ENCODE measurements around the gene VPS26B.
"Not testable (repeated sequence)": the region's sequence is repeated elsewhere in the genome, so short reads cannot be mapped to it uniquely, and the experiment has no call there.

Gene VPS26B

GRCh38 chr11:134223836-134224709, at the start of gene VPS26B, which contains the start of gene NCAPD3:
Gene VPS26B (plus strand): TSS chr11:134224671. CDS start chr11:134225123, 452 bp downstream.
Gene NCAPD3 (minus strand): TSS chr11:134223967. CDS start chr11:134223926, 41 bp downstream.
- peak; percentile 94 for DNase-seq (ENCODE audit: low read depth)

DNA sequence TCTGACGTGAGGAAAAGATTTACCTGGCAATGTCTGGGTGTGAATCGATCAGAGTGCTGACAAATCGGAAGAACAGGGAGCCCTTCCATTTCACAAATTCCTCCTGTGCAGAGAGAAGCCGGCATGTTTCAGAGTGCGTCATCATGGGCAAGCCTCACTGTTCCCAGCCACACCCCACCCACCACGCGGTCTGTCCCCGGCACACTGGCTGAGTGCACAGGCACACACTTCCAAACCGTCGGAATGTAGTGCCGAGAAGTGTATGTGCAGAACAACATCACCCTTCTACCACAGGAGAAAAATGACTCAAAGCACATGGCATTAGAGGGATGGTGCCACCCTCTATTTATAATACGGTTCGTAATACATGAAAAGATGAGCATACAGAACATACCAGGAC, 48.2 kb upstream of the VPS26B start:
- no peak for DNase-seq (ENCODE audit: low read depth)

- no peak for DNase-seq (ENCODE audit: low read depth)
Observed at GRCh38 chr11:134178032-134178674, 46.3 kb upstream of the VPS26B start.

GRCh38 chr11:134181707-134182106, 42.8 kb upstream of the VPS26B start:
- no peak for DNase-seq (ENCODE audit: low read depth)

- not testable (repeated sequence) for DNase-seq (ENCODE audit: low read depth)
Observed at GRCh38 chr11:134188092-134188491, 36.4 kb upstream of the VPS26B start.

DNA sequence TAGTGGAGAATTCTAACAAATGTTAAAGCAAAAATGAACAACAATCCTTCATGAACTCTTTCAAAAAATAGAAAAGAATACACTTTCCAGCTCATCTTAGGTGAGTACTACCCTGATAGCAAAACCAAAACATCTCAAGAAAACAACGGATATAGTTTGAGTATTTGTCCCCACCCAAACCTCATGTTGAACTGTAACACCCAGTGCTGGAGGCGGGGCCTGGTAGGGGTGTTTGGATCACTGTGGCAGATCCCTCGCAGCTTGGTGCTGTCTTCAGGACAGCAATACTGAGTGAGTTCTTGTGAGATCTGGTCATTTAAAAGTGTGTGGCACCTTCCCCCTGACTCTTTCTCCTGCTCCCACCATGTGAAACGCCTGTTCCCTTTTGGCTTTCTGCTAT, 27.7 kb upstream of the VPS26B start:
- no peak for DNase-seq (ENCODE audit: low read depth)

DNA sequence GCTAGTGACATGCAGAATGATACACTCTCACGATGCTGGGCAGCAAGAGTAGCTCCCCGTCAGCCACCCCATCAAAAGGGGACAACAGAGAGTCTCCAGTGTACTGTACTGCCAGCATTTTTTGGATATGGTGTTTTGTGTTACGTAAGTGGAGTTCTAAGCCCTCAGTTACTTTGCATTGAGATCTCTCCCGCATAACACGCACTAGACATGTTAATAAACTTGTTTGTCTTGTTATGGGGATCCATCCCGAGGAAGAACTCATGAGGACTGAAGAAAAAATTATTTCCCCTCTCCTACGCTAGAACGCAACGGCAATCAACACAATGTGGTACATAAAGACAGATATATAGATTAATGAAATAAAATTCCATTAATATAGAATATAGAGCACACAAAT, 24.9 kb upstream of the VPS26B start:
- no peak for DNase-seq (ENCODE audit: low read depth)

GRCh38 chr11:134200688-134201087, 23.8 kb upstream of the VPS26B start:
- DNase-seq (ENCODE audit: low read depth): no peak

DNA sequence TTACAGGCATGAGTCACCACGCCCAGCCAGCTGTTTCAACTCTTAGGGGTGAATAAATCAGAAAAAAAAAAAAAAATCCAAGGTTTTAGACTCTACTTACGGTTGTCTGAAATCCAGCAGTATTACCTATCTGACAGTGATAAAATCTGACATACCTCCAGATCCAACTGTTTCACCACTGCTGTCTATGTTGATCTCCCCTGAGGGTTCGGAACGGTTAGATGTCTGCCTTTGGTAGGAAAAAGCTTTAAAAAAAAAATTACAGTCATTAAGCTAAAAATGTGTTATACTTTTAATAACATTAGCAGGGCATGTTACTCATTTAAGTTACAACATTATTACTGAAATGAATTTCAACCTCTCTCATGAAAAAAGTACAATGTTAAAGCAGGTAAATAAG, 21.8 kb upstream of the VPS26B start:
- DNase-seq (ENCODE audit: low read depth): no peak

- no peak for DNase-seq (ENCODE audit: low read depth)
Observed at GRCh38 chr11:134205729-134206128, 18.7 kb upstream of the VPS26B start.

DNA sequence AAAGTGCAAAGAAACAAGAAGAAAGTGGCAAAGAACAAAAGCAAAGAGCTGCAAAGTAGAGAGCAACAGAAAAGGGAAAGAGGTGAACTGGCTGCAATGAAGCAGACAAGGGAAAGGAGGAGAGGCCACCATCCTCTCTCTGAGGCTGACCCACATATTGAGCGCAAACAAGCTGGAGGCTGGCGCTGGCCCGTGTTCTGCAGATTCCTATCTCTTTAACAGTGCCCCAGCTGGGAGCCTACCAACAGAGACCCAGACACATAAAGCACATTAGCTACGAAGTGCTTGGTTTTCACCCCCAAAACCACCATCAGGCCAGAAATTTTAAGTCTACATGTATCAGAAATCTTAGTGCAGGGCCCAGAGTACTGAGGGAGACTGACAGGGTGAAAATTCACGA, 18.3 kb upstream of the VPS26B start:
- DNase-seq (ENCODE audit: low read depth): no peak

DNA sequence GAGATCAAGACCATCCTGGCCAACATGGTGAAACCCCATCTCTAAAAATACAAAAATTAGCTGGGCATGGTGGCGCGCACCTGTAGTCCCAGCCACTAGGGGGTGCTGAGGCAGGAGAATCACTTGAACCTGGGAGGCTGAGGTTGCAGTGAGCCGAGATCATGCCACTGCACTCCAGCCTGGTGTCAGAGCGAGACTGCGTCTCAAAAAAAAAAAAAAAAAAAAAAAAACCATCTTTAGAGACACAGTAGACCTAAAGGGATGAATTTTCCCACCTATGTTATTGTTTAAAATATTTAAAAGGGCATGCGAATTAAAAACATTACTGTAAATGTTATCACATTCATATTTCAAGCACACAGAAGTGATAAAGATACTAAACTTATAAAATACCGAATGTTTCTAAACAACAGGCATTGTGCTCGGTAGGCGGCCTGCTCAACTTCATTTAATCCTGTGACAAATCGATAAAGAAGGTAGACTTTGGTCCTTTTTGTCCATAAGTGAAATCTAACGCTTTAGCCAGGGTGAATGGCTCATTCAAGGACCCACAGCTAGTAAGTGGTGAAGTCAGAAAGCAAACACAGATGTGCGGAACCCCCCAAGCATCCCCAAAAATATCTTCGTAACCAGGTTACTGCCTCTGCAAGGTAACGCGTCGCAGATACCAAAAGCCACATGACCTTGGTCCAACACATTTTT, 16.8 kb upstream of the VPS26B start:
- DNase-seq (ENCODE audit: low read depth): peak; percentile 42

GRCh38 chr11:134215836-134216235, 8.6 kb upstream of the VPS26B start:
- no peak for DNase-seq (ENCODE audit: low read depth)

DNA sequence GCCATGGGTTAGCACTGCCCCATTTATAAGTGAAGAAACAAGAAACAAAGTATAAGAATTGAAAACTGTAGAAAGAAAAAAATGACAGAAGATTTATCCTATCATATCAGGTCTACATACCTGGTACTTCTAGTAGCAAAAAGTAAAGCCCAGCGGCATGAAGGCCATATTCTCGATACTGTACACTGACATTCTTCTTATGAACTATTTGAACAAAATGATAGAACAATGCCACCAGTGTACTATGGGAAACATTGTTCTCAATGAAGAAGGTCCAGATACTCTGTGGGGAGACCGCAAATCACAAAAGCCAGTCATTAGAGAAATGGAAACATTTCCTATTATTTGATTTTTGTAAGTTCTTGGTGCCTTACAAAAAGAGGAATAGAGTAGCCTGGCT, 7.7 kb upstream of the VPS26B start:
- no peak for DNase-seq (ENCODE audit: low read depth)

DNA sequence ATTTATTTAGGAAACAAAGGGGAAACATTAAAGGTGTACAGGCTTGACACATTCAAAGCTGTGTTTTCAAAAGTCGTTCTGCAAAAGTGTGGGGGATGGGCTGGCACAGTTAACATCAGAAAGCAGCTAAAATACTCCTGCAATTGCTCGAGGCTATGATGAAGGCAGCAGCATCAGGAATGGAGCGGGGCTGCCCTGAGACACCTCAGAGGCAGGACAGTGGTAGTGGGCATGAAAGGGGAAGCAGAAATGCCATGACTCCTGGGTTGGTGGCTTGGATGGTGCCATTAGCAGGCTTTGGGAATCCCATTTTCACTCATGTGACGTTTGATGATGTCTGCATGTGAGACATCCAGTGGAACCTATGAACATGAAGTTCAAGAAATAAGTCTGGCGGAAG, 1.4 kb upstream of the VPS26B start:
- DNase-seq (ENCODE audit: low read depth): no peak

DNA sequence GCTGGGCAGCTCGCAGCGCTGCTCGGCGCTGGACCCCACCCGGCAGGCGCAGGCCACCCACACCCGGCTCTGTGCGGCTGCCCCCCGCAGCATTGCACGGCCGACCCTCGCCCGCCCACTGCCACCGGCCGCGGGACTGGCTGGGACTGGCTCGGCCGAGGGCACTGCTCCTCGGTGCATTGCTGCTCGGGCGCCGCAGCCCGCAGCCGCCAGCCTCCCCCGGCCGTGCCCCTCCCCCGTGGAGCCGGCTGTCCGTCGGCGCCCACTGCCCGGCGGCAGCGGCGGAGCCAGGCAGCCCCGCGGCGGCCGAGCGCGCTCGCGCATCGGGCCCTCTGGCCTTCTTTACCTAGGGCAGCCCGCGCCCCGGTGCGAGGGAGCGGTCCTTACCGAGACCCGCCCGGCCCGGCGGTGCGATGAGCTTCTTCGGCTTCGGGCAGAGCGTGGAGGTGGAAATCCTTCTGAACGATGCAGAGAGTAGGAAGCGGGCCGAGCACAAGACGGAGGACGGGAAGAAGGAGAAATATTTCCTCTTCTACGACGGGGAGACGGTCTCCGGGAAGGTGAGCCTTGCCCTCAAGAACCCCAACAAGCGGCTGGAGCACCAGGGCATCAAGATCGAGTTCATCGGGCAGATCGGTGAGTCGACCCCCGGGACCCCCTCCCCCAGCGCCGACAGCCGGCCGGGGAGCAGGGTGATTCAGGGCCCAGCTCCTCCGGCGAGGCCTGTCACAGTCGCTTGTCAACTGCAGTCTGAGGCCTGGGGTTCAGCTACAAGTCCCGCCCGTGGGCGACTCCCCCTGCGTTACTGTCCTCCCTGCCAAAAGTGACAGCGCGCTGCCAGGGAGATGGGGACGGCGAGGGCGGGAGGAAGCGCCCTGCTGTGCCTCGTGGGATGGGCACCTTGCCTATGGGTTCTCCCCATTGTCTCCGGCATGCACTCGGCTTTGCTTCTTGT, 516 bp downstream of the VPS26B start:
- DNase-seq (ENCODE audit: low read depth): peak; percentile 44

DNA sequence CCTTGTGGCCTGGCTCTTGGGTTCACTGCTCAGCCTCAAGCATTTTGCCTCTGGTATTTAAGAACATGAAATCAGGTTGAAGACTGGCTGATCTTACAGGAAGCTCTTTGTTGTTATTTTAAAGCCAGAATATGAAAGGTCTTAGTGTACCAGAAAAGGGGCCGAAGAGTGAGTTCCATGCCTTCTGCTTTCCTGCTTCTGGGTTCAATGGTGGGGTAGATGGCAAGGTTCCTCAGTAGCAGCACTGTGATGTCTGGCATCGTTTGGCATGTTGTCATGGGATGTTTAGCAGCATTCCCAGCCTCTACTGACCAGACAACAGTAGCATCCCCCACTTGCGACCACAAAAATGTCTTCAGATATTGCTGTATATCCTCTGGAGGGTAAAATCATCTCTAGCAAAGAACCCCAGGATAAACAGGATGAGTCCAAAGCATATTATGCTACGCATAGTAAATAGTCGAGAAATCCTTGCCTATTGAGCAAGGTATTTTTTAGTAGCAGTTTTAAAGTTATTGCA, 2.4 kb downstream of the VPS26B start:
- DNase-seq (ENCODE audit: low read depth): no peak

- DNase-seq (ENCODE audit: low read depth): no peak
Observed at GRCh38 chr11:134228625-134229024, 4.2 kb downstream of the VPS26B start.

- no peak for DNase-seq (ENCODE audit: low read depth)
Observed at GRCh38 chr11:134229126-134229790, 4.8 kb downstream of the VPS26B start.

GRCh38 chr11:134230339-134230738, 5.9 kb downstream of the VPS26B start:
- DNase-seq (ENCODE audit: low read depth): no peak
